ACC112 (cell line): ENCODE measurements around the gene ARL9.
"Not testable (repeated sequence)": the region's sequence is repeated elsewhere in the genome, so short reads cannot be mapped to it uniquely, and the experiment has no call there.

ENCODE experiments used
- H2AFZ ChIP-seq: fragments of 200-600 bp; sonication (generic); one replicate; pipeline ENCODE4 v1.6.0; 2017; ENCODE audit warnings: antibody characterized with exemption, low read length; ENCODE audit not compliant: unreplicated experiment
- H3K27ac ChIP-seq: fragments of 200-600 bp; sonication (generic); 2 replicates; pipeline ENCODE4 v1.5.1; 2014; ENCODE audit warnings: low read depth, mild to moderate bottlenecking, antibody characterized with exemption, low read length, moderate library complexity
- H3K27me3 ChIP-seq: fragments of 200-600 bp; sonication (generic); 2 replicates; pipeline ENCODE4 v1.6.1; 2014; ENCODE audit warnings: mild to moderate bottlenecking, antibody characterized with exemption, low read length, moderate library complexity, mixed read lengths; ENCODE audit not compliant: insufficient read depth
- H3K36me3 ChIP-seq: fragments of 200-600 bp; sonication (generic); 2 replicates; pipeline ENCODE4 v1.6.1; 2016; ENCODE audit warnings: mild to moderate bottlenecking, antibody characterized with exemption, low read length, moderate library complexity, mixed read lengths; ENCODE audit not compliant: insufficient read depth
- H3K4me1 ChIP-seq: fragments of 200-600 bp; sonication (generic); one replicate; pipeline ENCODE4 v1.6.1; 2016; ENCODE audit warnings: low read length, mixed read lengths; ENCODE audit not compliant: insufficient read depth, unreplicated experiment, control insufficient read depth
- H3K4me3 ChIP-seq: fragments of 200-600 bp; sonication (generic); 2 replicates; pipeline ENCODE4 v1.5.1; 2014; ENCODE audit warnings: mild to moderate bottlenecking, low read depth, low read length
- H3K79me2 ChIP-seq: fragments of 200-600 bp; sonication (generic); one replicate; pipeline ENCODE4 v1.6.0; 2016; ENCODE audit warnings: low read length; ENCODE audit not compliant: control insufficient read depth, unreplicated experiment, insufficient read depth

ARL9 gene

GRCh38 chr4:56505269-56506130 lies at the start of gene ARL9:
Gene ARL9, plus strand, starts transcription at chr4:56505791. Its CDS starts 72 bp downstream, at chr4:56505863.
- no peaks in the 10 kb centered on the region for H3K79me2 ChIP-seq
- no peaks in the 10 kb centered on the region for H3K27me3 ChIP-seq
- H3K36me3 ChIP-seq, result peaks cover 8% of the 10 kb centered on the region
- peak within 1 kb of the TSS; percentile 42; the same call in 1 of the 2 replicates for H3K27ac ChIP-seq
- no peaks in the 10 kb centered on the region for H3K4me1 ChIP-seq
- H3K4me3 ChIP-seq, result peak within 1 kb of the TSS; percentile 84
- H2AFZ ChIP-seq, result peak within 1 kb of the TSS; percentile 95

GRCh38 chr4:56460085-56460484 lies 45.5 kb upstream of the ARL9 start:
- Histone ChIP-seq H3K27ac (no peak overlapping the region), H3K79me2 (peaks cover 25% of the 10 kb centered on the region), H3K27me3 (no peaks in the 10 kb centered on the region), H3K36me3 (peaks cover 38% of the 10 kb centered on the region; the same call in 1 of the 2 replicates), H2AFZ (no peak overlapping the region), H3K4me1 (peaks cover 8% of the 10 kb centered on the region), H3K4me3 (no peak overlapping the region)

GRCh38 chr4:56462157-56462556 lies 43.4 kb upstream of the ARL9 start:
- peaks cover 19% of the 10 kb centered on the region for H3K4me1 ChIP-seq
- H3K36me3 ChIP-seq, result peaks cover 31% of the 10 kb centered on the region; the same call in 1 of the 2 replicates
- no peaks in the 10 kb centered on the region for H3K27me3 ChIP-seq
- no peak overlapping the region for H3K27ac ChIP-seq
- H2AFZ ChIP-seq, result no peak overlapping the region
- H3K79me2 ChIP-seq, result peaks cover 44% of the 10 kb centered on the region
- H3K4me3 ChIP-seq, result no peak overlapping the region

- H3K36me3 ChIP-seq, result peaks cover 22% of the 10 kb centered on the region; the same call in 1 of the 2 replicates
- peak overlapping the region; percentile 14; the same call in 1 of the 2 replicates for H3K27ac ChIP-seq
- peaks cover 59% of the 10 kb centered on the region for H3K79me2 ChIP-seq
- no peaks in the 10 kb centered on the region for H3K27me3 ChIP-seq
- H3K4me1 ChIP-seq, result peaks cover 20% of the 10 kb centered on the region
- no peak overlapping the region for H2AFZ ChIP-seq
- H3K4me3 ChIP-seq, result no peak overlapping the region
Observed at GRCh38 chr4:56463711-56464110, 41.9 kb upstream of the ARL9 start.

GRCh38 chr4:56464581-56464980 lies 41.0 kb upstream of the ARL9 start:
- Histone ChIP-seq H3K79me2 (peaks cover 67% of the 10 kb centered on the region), H2AFZ (no peak overlapping the region), H3K4me1 (peaks cover 29% of the 10 kb centered on the region), H3K27ac (0 out of 2 replicates have a peak overlapping the region, but pooled peaks have one; percentile 82), H3K27me3 (no peaks in the 10 kb centered on the region), H3K4me3 (0 out of 2 replicates have a peak overlapping the region, but pooled peaks have one; percentile 2), H3K36me3 (peaks cover 21% of the 10 kb centered on the region; the same call in 1 of the 2 replicates)

- Histone ChIP-seq H3K79me2 (peaks cover 75% of the 10 kb centered on the region), H3K36me3 (peaks cover 12% of the 10 kb centered on the region; the same call in 1 of the 2 replicates), H3K27ac (peak overlapping the region; percentile 82), H2AFZ (no peak overlapping the region), H3K27me3 (no peaks in the 10 kb centered on the region), H3K4me1 (peaks cover 32% of the 10 kb centered on the region), H3K4me3 (peak overlapping the region; percentile 90)
Observed at GRCh38 chr4:56465599-56466295, 39.8 kb upstream of the ARL9 start.

- H3K4me3 ChIP-seq, result peak overlapping the region; percentile 90
- peak overlapping the region; percentile 31 for H2AFZ ChIP-seq
- H3K79me2 ChIP-seq, result peaks cover 75% of the 10 kb centered on the region
- not testable (repeated sequence) for H3K27me3 ChIP-seq
- H3K4me1 ChIP-seq, result peaks cover 32% of the 10 kb centered on the region
- H3K27ac ChIP-seq, result peak overlapping the region; percentile 82
- peaks cover 11% of the 10 kb centered on the region for H3K36me3 ChIP-seq
Observed at GRCh38 chr4:56466296-56466761, 39.3 kb upstream of the ARL9 start.

GRCh38 chr4:56466910-56467283 lies 38.7 kb upstream of the ARL9 start:
- no peaks in the 10 kb centered on the region for H3K27me3 ChIP-seq
- peak overlapping the region; percentile 82 for H3K27ac ChIP-seq
- peak overlapping the region; percentile 90 for H3K4me3 ChIP-seq
- peaks cover 16% of the 10 kb centered on the region for H3K36me3 ChIP-seq
- peak overlapping the region; percentile 31 for H2AFZ ChIP-seq
- H3K79me2 ChIP-seq, result peaks cover 72% of the 10 kb centered on the region
- H3K4me1 ChIP-seq, result peaks cover 32% of the 10 kb centered on the region

- Histone ChIP-seq H3K27me3 (no peaks in the 10 kb centered on the region), H3K4me3 (peak within 1 kb of the TSS; percentile 90), H2AFZ (peak within 1 kb of the TSS; percentile 31), H3K27ac (peak within 1 kb of the TSS; percentile 82), H3K36me3 (peaks cover 14% of the 10 kb centered on the region), H3K4me1 (peaks cover 32% of the 10 kb centered on the region), H3K79me2 (peaks cover 67% of the 10 kb centered on the region)
Observed at GRCh38 chr4:56467284-56468096, 38.1 kb upstream of the ARL9 start, which contains the start of gene SRP72. Gene SRP72, plus strand, starts transcription at chr4:56467617. Its CDS starts 19 bp downstream, at chr4:56467636.

GRCh38 chr4:56468097-56468422 lies 37.5 kb upstream of the ARL9 start:
- H3K36me3 ChIP-seq, result peaks cover 18% of the 10 kb centered on the region
- no peaks in the 10 kb centered on the region for H3K27me3 ChIP-seq
- H3K4me3 ChIP-seq, result peak overlapping the region; percentile 90
- peaks cover 32% of the 10 kb centered on the region for H3K4me1 ChIP-seq
- H3K79me2 ChIP-seq, result peaks cover 66% of the 10 kb centered on the region
- peak overlapping the region; percentile 82 for H3K27ac ChIP-seq
- H2AFZ ChIP-seq, result peak overlapping the region; percentile 31
